LNCaP clone FGC (cell line): ENCODE measurements around the gene PTTG1.

Experiments
- DNase-seq: peaks from one replicate; pipeline ENCODE4 v3.0.0-alpha.2; 2011; ENCODE audit warnings: low read depth
- H3K4me3 ChIP-seq: 2 replicates; pipeline ENCODE4 v1.5.1; 2011; ENCODE audit warnings: mild to moderate bottlenecking, low read depth, low read length, control low read depth
- TF ChIP-seq, protein P1 (sequence below): IDR thresholded peaks from 2 replicates; pipeline ENCODE4 v1.5.1; 2012; ENCODE audit warnings: mild to moderate bottlenecking; ENCODE audit not compliant: control insufficient read depth, insufficient read depth; ENCODE audit errors: extremely low read depth

The PTTG1 gene

DNA sequence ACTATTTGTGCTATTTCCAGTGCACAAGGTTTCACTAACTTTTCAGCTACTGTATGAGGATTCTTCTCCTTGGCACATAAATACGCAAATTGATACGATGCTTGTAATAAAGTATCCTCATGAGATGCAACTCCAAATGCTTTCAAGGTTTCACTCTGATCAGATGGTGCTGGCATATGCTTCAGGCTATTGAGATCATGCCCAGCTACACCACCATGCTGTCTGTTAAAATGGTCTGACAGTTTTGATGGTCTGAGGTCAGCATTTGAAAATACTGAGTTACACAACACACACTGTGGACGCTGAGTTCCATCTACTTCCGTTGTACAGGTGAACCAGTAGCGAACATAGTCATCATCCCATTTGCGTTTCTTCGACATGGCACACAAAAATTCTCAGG, 26.5 kb upstream of the PTTG1 start:
- DNase-seq: no peak
- H3K4me3 ChIP-seq: no peak overlapping the region
- TF ChIP-seq, protein P1, sequence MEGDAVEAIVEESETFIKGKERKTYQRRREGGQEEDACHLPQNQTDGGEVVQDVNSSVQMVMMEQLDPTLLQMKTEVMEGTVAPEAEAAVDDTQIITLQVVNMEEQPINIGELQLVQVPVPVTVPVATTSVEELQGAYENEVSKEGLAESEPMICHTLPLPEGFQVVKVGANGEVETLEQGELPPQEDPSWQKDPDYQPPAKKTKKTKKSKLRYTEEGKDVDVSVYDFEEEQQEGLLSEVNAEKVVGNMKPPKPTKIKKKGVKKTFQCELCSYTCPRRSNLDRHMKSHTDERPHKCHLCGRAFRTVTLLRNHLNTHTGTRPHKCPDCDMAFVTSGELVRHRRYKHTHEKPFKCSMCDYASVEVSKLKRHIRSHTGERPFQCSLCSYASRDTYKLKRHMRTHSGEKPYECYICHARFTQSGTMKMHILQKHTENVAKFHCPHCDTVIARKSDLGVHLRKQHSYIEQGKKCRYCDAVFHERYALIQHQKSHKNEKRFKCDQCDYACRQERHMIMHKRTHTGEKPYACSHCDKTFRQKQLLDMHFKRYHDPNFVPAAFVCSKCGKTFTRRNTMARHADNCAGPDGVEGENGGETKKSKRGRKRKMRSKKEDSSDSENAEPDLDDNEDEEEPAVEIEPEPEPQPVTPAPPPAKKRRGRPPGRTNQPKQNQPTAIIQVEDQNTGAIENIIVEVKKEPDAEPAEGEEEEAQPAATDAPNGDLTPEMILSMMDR: no peak

DNA sequence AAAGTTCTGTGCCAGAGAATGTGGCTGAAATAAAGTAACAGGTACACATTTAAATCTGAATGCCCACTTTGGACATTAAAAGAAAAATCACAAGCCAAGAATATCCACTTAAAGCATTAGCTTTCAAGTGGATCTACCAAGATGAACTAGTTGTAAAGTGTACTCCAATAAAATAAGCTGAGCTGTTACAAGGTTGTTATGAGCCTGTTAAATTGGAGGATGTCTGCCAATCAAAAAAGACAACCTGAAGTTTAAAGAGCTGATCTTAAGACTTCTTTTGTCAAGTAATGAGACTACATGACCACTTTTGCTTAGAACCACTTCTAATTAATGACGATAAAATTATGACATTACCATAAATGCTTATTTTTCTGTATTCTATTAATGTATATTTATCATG, 24.2 kb upstream of the PTTG1 start:
- peak; percentile 56 for DNase-seq
- H3K4me3 ChIP-seq: no peak overlapping the region
- TF ChIP-seq, protein P1: no peak

DNA sequence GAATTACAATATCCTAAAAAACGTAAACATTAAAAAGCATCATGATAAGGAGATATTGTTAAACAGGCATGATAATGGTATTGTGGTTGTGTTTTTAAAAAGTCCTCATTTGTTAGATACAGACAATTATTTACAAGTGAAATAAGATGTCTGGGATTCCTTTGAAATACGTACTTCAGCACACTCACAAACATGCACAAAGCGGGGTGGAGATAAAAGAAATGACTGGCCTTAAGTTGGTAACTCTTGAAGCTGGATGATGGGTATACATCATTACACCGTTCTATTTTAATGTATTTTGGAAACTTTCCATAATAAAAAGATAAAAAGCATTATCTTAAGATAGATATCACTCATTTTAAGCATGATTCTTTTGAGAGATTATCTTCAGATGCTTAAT, 22.8 kb upstream of the PTTG1 start:
- no peak for DNase-seq
- H3K4me3 ChIP-seq: peak overlapping the region; percentile 72
- TF ChIP-seq, protein P1: no peak

DNA sequence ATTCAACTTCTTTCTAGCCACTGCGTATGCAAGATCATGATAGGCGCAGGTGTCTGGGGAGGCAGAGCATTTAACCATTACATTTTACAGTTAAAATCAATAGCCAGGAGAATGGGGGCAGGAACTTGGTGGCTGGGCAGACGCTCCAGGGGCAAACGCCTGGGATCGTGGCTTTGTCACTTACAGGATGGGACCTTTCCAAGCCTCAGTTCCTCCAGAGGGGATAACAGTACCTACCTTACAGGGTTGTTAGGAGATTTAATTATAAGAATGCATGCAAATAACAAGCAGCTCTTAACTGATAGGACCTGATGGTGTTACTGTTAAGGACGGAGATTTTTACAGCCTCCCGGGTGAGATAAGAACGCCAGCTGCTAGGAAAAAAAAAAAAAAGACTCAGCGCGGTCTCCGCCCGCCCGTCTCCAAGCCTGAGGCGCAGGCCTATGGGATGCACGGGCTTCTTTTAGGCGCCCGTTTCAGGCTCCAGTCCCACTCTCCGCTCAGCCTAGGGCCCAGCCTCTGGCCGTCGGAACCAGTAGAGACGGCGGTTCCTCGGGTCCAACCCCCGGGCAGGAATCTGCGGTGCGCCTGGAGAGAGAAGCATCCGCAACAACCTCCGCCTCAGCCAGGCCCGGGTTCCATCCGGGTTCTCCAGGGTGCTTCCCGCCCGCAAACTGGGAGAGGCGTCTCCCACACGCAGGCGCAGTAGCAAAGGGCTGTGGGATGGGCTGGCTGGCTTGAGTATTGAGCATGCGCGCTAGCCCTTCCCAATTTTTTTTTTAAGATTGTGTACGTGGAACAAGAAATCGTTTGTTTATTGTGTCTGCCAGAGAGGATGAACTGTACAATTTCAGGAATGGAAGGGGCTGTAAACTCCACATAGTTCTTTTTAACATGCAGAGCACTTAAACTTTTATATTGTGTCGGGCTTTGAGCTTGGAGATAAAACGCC, 22.0 kb upstream of the PTTG1 start, which contains the start of gene FAM200C:
Gene FAM200C, minus strand, starts transcription at position 653 of the 952 bp plus-strand sequence. CDS start 4,564 bp downstream, outside the sequence.
- H3K4me3 ChIP-seq: peak within 1 kb of the TSS; percentile 72
- TF ChIP-seq, protein P1: no peak
- peak; percentile 79 for DNase-seq

DNA sequence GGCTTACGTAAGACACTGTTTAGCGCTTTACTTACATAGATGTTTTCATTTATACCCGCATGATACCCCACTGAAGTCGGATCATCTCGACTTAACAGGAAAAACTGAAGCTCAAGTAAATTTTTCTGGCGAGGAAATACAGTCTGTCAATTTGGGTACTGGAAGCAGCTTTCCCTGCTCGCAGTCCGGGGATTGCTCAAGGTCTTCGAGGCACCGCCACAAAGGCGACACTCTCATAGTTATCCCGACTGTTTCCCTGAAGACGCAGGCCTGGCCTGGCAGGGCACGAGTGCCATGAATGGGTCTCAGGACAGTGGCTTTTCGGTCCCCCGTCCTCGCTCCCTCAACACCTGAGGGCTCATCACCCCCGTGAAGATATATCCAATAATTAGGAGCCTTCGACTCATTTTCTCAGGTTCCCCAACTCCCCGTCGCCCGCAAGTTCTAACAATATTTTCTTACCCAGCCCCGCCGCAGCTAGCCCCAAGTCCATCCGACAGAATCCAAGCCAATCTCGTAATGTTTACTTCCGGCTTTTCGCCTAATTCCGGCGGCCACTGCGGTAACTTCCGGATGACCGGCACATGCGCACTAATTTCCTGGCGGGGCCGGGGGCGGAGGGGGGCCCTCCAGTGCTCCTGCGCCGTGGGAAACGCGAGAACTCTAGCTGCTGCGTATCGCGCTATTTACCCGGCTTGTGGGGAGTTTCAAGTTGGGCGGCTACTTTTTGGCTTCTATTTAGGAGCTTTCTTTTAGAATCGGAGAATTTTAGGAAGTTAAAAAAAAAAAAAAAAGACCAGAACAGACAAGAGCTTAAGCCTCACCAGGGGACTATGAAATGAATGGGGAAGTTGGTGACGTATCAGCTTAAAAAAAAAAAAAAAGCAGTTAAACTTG, 2.8 kb upstream of the PTTG1 start, which contains the start of gene SLU7:
Gene SLU7, minus strand, starts transcription at position 521 of the 897 bp plus-strand sequence. CDS start 3,787 bp downstream, outside the sequence.
- TF ChIP-seq, protein P1: no peak
- peak; percentile 86 for DNase-seq
- peak within 1 kb of the TSS; percentile 98 for H3K4me3 ChIP-seq

DNA sequence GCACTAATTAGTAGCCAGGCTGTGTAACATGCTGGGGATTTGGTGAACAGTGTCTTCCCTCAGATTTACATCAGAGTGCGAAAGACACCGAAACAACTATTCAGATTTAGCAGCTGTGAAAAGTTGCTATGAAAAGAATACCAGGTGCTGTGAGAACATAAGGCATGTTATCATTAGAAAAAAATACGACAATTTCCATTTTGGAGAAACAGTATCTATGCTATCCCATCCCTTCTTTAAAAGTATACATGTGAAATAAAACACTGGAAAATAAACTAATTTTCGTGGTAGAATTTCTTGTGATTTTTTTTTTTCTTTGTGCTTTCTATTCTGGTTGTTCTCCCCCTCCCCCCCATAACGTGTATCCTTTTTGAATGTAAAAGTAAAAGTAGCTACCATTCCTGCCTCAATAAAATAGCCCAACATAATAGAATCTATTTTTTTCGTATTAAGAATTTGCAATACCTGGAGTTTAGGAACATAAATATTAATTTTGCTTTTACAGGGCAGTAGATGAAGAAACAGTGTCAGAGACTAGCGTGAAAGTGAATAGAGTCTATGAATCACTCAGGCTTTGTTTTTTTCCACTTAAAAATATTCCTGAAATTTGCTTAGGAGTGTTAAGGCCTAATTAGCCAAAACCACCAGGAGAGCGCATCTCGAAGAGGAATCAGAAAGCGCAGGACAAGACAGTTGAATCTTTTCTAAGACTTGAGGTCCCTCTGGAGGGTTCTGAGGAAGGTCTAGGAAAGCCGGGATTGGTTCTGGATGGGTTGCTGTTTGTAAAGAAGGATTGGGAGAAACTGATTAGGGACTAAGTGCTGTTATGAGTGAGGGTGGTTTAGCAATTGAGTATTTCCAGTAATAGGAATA, 2.0 kb upstream of the PTTG1 start:
- TF ChIP-seq, protein P1: no peak
- H3K4me3 ChIP-seq: peak overlapping the region; percentile 98
- no peak for DNase-seq
